HG03565 (cell line): Measurements from ENCODE around the gene LMOD3.
A peak's percentile ranks its signal among the peaks of the same experiment; 100 is the strongest.

Source experiments
- ATAC-seq: cut with Tn5 transposase; IDR thresholded peaks from one replicate; pipeline ENCODE4 v1.9.1; 2021; ENCODE audit warnings: mild to moderate bottlenecking, moderate library complexity; ENCODE audit not compliant: unreplicated experiment

The LMOD3 gene

GRCh38 chr3:69065318-69065964 lies 57.0 kb downstream of the LMOD3 start:
- ATAC-seq, result no peak

GRCh38 chr3:69063636-69064035 lies 58.8 kb downstream of the LMOD3 start:
- ATAC-seq, result no peak

GRCh38 chr3:69059688-69060087 lies 62.7 kb downstream of the LMOD3 start:
- ATAC-seq, result no peak

GRCh38 chr3:69058947-69059224 lies 63.5 kb downstream of the LMOD3 start:
- peak; percentile 4 for ATAC-seq

DNA sequence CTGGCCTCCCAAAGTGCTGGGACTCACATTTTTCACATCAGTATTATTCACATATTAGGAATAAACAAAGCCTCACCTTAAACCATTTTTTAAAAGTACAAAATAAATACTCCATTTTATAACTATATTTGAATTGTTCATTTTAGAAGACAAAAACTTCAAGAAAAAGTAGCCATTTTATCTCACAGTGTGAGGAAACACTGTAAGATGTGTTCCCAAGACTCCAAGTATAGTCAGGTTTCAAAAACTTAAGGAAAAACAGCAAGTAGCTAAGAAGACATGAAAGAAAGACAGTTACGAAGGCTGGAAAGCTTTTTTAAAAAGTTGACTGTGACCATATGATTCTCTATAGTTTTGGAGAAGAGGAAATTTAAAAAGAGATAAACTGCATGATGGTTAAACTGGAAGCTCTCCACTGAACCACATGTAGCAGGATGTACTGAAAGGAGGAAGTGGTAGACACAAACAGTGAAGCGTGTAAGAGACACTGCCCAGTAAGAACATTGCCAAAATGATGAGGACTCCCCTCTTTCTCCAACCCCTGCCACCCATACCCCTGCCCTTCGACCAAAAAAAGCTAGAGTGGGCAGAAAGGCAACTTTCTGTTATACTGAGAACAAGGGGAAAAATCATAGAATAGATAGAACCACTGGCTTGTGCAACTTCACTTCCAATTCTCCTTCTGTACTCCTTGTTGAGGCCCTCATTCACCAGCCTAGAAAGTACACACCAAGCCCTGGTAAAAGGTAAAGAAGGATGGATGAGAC lies 64.0 kb downstream of the LMOD3 start:
- peak; percentile 97 for ATAC-seq
